ENCODE measurements around the gene UXS1. TPM values are rescaled to one million over a fixed set of nuclear protein-coding genes. Genes with fewer than 3 reads are reported as not detected.

UXS1 gene
- total RNA-seq, 1 donor from 2014 or later = 35.6 TPM

DNA sequence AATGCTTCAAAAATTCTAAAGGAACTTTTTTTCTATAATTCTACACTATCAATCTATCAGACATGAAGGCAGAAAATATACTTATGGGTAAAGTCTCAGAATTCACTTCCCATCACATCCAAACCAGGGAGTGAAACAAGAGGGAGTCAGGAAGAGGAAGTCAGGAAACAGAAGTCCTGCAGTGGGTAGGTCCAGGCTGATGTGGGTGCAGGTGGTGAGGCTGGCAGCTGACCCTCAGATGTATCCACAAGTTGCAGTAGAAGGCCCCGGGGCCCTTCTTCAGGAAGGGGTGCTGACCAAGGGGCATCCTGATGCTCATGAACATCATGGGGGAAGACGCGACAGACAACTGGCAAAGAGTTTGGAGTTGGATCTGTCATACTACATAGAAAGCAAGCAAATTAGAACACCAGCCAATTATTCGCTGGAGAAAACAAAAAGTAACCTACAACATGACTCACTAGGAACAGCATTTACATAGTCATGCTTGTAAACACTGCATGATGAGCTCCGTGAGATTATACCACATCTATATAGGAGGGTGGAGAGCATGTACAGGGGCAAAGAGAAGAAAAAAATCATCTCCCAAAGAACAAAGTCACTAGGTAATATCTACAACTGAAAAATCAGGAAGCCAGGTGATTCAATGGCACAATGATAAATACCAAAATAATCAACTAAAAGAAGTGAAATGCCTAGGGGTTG is 4.2 kb downstream of the UXS1 start:
- DNase-seq (ENCODE audit: low read depth, low spot score) = no peak

DNA sequence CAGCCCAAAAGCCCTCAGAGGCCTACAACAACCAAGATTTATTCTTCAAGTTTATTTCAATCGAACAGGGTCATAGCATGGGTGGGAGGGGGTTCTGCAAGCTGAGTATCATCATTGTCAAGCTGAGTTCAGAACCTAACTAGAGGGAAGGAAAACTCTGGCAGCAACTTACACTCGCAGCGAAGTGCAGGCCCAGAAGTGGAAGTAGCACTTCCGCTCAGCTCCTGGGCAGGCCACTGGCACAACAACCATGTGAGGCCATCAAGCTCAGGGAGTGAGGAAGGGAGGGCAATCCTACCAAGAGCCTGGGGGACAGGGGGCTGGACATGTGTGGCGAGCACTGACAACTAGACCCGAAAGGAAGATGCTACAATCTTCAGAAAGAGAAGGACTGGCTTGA is 4.8 kb downstream of the UXS1 start:
- no peak for DNase-seq (ENCODE audit: low read depth, low spot score)

DNA sequence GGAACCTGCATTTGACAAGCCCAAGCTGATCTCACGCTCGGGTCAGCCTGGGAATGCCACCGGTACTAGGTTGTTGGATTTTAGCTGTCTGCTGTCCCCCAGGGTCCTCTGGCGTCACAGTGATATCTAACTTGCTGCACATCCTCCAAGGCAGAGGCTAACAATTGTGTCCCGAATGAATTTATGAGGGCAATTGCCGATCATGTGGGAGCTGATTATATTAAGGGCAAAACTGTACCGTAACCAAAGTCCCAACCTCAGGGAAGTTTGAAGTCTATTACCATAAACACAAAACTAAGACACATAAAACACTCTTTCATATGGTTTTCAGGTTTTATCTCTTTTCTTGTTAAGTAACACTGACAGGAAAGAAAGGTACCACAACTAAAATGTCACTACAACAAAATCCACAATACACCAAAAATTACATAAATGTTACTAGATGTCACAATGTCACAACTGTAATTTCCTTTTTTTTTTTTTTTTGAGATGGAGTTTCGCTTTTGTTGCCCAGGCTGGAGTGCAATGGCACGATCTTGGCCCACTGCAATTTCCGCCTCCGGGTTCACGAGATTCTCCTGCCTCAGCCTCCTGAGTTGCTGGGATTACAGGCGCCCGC is 6.7 kb downstream of the UXS1 start:
- no peak for DNase-seq (ENCODE audit: low read depth, low spot score)

DNA sequence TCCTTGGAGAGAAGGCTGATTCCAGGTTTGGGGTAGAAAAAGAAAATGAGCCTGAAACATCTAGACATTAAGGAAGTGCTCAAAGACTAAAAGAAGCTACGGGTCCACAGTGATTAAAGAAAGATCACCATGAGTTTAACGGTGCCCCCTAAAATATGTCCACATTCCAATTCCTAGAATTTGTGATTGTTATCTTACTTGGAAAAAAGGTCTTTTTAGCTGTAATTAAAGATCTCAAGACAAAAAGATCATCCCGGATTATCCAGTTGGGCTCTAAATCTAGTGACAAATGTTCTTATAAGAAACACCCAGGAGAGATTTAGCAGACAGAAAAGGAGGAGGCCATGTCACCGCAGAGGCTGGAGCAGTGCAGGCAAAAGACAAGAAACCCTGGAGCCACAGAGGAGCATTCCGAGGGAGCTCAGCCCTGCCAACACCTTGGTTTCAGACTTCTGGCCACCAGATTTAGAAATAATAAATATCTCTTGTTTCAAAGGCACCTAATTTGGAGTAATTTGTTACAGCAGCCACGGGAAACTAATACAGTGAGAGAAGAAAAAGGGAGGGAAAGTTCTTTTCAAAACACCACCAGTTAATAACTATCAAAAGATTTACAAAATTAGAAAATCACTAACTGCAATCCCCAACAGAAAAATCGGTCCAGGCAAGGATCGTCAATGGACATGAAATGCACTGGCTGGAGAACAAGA is 8.5 kb downstream of the UXS1 start:
- no peak for DNase-seq (ENCODE audit: low read depth, low spot score)

DNA sequence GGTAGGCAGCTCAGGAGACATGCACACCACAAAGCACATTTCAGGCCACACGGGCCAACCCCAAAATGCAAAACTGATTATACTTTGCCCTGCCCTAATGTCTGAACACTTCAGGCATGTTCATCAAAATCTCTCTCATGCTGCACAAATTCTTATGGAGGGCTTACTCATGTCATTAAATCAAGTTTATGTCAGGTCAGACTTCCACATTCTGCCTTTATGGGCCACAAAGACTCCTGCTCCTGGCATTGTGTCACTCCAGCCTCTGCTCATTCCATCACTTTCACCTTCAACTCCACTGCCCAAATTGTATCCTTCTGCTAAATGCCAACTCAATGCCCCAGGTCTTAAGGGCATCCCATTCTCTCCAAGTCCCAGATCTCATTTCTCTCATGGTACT is 9.2 kb downstream of the UXS1 start:
- no peak for DNase-seq (ENCODE audit: low read depth, low spot score)

DNA sequence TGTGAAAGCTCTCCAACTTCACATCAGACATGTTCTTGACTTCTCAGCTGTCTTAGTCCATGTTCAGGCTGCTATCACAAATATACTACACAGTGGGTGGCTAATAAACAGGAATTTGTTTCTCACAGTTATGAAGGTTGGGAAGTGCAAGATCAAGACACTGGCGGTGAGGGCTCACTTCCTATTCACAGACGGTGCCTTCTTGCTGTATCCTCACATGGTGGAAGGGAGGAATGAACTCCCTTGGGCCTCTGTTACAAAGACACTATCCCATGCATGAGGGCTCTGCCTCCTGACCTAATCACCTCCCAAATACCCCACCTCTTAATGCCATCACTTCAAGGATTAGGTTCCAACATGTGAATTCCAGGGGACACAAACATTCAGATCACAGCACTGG is 9.7 kb downstream of the UXS1 start:
- no peak for DNase-seq (ENCODE audit: low read depth, low spot score)

DNA sequence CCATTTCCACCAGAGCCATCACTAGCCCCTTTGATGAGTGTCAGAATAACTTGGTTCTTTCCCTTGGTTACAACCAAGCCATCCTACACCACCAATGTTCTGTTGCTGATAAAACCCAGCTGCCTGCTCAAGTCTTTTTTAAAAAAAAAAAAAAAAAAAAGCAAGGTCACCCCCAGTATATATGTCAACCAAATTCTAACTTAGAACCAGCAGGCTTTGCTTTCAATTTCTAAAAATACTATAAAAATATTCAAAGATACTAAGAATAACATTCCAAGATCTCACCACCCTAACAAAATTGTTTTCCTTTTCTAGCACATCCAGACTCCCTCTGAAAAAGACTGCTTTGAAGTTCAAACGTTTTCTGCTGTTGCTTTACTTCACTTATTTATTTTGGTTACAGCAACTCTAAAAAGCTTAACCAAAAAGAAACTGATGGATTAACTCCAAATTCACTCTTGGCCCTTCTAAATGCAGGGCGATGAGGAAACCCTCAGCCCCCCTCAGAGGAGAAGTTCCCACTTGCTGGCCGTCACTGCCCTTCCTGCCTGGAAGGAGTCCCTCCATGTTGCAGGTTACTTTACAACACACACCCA is 10.9 kb downstream of the UXS1 start:
- no peak for DNase-seq (ENCODE audit: low read depth, low spot score)

DNA sequence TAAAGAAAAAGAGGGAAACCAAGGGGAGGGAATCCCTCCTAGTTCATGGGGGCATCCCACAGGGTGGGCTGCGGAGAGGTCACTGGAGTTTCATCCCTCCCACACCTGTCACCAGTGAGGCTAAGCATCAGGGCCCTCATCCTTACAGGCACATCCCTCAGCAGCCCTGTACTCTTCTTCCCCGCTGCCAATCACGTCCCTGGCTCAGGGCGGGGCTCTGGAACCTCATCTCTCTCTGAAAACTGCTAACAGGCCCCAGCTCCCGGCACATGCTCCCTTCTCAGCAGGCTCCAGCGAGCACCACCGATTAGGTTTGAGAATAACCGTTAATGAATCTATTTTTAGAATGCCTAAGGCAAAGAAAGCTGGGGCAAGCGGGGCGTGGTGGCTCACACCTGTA is 13.0 kb downstream of the UXS1 start:
- no peak for DNase-seq (ENCODE audit: low read depth, low spot score)

DNA sequence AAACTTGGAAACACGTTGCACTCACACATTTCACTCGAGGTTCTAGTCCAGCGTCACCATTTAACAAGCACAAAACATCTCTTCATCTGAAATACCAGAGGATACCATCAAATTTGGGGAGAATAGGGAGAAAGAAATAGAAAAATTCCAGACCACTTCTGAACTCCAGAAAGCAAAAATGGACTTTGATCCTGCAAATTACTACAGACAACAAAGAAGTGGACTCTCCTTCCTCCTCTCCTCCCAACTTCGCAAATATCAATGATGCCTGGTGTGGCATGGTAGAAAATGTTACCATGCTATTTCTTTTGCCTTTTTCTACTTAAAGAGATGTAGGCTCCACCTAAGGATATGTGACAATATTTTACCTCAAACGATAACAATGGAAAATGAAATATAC is 13.5 kb downstream of the UXS1 start:
- no peak for DNase-seq (ENCODE audit: low read depth, low spot score)

DNA sequence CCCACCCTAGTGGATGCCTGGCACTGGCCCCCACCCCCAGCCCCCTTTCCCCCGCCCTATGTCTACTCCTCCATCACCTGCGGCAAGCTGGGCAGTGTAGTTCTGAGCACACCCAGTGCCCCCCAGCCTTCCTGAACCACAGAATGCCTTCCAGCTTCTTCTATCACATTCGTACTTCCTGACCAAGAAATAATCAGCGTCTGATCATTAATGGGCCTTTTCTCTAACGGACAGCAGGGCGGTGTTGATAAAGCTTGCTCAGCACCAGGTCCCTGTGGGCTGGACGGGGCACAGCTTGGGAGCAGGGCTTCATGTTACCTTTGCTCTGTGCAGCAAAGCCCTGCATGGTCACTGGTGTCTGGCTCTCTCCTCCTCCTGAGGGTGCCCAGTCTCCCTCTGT is 15.4 kb downstream of the UXS1 start:
- DNase-seq (ENCODE audit: low read depth, low spot score) = no peak

DNA sequence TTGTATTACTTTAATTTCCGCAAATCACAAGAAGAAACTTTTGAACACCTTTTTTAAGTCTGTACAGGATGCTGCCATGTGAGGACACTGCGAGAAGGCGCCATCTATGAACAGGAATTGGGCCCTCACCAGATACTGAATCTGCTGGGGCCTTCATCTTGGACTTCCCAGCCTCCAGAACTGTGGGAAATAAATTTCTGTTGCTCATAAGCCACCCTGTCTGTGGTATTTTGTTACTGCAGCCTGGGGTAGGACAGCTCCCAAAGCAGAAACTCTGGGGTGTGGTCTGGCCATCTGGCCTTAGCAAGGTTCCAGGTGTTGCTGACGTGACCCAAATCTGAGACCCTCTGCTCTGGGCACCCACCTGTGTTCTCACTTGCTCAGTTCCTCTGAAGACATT is 16.5 kb downstream of the UXS1 start:
- no peak for DNase-seq (ENCODE audit: low read depth, low spot score)

DNA sequence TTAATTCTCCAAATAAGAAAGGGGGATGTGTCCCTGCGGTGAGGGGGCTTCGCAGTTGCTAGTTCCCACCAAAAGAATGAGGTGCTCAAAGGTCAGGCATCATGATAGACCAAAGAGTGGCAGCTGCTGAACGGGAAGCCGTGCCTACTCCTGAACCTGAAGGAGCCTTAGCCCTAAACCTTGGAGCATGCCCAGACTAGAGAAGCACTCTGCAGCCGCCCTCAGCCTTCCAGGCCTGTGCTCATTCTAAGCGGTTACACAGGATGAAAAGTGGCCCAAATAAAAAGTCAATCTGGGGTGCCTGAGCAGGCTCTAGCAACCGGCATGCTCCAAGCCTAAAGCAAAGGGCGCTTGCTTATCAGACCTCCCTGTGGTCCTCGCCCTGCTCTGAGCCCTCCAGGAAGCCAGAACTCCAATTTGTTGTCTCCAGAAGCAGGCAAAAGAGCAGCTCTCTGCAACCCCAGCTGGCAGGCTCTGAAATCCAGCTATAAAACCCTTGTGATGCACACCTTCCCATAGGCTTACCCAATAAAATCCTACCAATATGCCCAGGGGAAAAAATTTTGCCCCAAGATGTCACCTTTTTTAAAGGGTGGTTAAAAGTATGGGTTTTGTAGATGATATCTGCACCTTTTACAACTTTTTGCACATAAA is 17.5 kb downstream of the UXS1 start:
- DNase-seq (ENCODE audit: low read depth, low spot score) = no peak

DNA sequence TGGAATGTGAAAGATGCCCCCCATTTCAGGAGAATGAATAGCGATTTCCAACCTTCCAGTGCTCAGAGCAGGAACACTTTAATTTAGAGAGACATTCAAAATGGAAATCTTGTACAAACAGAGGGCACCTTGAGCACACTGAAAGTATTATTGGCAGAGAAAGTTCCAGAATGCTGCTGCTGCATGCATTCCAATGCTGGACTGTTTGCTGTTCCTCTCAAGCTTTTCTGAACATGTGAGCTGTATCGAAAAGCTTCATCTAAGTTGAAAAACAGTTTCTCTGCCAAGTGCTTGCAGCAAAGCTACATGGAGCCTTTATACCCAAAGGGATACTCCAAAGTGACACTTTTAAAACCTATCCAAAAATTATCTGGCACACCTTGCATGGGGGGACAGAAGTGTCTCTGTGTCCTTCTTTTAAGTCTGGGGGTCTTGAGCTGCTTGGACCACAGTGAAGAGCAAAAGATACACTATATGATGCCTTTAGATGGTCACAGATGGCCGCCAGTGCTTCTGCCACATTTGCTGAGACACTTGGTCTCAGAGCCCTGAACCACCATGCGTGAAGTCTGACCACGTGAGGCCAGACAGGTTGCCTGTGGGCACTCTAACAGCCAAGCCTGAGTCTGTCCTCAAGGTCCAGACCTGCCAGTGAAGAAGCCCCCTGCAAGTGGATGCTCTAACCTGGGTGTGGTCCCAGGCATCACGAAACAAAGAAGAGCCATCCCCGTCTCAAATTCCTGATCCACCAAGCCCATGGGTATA is 18.8 kb downstream of the UXS1 start:
- no peak for DNase-seq (ENCODE audit: low read depth, low spot score)

DNA sequence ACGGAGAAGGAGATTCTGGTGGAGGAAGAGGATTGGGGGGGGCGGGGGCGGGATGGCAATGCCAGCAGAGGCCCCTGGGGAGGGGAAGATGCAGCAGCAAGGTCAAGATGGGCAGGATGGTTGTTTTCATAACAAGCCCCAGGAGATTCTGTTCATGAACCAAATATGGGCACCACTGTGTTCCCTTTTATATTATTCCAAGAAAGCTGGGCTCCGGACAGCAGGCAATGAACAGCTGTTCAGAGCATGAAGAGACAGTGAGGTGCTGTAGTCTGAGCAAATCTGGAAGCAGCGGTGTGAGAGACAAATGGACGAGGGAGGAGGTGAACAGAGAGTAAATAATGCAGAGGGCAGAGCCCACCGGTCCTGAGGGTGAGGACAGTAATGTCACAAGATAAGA is 20.0 kb downstream of the UXS1 start:
- no peak for DNase-seq (ENCODE audit: low read depth, low spot score)

DNA sequence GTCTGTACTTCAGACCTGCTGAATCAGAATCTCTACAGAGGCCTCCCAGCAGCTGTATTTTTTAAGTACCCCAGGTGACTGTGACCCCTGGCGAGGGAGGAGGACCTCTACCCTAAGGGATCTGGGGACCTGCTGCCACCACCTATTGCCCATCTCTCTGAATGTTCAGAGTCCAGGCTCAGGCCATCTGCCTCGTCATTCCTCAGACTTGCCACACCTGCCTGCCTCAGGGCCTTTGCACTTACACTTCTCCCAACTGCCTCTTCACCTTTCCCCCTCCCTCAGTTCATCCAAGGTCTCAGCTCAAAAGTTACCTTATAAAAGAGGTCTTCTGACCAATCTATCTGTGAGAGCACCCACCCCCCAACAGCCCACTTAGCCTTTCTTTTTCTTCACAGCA is 21.5 kb downstream of the UXS1 start:
- DNase-seq (ENCODE audit: low read depth, low spot score) = no peak

DNA sequence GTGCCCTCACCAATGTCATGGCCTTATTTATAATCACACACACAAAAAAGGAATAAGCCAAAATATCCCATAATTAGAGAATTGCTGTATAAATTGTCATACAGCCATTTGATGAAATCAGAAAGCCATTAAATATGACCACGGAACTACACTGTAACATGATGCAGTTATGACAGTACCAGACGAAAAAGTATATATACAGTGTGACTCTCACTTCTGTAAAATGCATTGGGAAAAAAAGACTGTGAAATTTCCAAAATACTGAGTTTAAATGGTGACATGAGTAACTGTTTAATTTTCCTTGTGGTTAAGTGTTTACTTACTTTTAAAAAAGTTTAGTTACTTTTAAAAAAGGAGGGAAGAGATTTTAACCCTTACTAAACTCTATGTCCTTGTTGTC is 25.4 kb downstream of the UXS1 start:
- no peak for DNase-seq (ENCODE audit: low read depth, low spot score)

DNA sequence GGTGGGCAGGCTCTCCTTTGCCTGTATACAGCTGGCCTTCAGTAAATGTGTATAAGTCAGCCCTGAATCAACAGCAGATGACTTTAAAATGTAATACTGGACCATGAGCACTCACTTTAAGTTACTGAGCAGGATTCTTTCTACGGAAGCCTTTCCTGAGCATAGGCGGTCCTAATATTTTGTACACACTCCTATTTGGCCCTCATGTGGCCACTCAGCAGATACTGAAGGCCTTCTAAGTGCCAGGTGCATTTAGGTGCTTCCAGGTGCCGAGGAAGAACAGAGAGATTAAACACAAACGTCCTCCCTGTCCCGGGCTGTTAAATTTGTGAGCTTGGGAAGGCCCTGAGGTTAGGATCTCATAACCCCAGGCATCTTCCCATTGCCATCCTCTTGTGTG is 27.0 kb downstream of the UXS1 start:
- no peak for DNase-seq (ENCODE audit: low read depth, low spot score)

DNA sequence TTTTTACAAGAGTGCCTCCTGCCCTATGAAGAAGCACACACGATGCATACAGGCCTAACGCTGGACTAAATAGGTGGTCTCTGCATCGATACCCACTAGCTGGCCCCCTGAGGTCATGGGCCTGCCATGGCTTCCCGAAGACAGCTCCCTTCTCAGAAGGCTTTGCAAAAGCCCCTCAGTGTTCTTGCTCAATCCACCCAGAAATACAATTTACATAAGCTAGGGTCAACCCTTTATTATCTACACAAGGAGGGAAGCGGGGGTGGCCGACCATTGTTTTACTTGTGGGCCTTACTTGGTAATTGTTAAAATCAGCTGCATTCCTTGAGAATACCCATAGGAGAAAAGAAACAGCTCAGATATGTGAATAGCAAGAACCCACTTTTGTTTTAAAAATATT is 28.5 kb downstream of the UXS1 start:
- DNase-seq (ENCODE audit: low read depth, low spot score) = no peak

DNA sequence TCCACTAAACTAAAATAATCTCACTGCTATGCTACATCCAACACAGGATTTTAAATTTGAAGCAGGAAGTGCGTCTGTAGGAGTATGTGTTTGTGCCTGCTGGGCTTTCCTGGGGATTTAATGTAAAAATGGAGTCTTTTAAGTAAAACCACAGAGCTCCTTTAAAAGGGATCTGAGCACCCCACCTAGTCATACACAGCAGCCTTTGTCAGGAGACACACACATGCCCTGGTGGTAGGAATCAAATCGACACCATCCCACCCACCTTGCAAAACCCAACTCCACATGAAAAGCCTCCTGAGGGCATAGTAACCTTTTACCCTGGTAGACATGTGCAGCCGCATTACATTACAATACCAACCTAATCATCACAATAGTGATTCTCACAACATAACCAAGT is 29.1 kb downstream of the UXS1 start:
- DNase-seq (ENCODE audit: low read depth, low spot score) = no peak

DNA sequence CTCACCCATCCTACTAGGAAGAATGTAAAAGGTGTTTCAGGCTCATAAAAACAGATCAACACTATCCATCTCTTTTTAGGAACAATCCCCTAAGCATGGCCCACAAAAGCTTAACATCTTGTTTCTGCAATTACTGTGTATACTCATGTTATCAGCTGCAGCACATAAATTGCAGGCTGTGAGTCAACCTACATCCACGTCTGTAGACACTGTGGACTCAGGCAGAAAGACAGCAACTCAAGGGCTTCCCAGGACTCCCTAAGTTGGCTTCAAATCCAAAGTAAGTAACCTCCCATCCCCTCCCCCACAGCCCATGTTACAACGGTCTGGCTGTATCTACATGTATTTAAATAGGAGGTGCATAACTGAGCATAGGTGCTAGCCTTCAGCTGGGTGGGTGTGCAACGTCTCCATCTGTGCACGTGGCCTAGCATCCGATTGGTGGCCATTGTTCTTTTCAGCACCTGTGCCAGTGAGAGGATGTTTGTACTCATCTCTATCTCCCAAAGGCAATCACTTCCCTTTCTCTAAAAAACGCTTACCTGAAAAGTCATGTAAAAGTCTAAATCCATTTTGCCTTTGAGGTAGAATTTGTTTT is 30.1 kb downstream of the UXS1 start:
- DNase-seq (ENCODE audit: low read depth, low spot score) = no peak

All from pulmonary artery endothelial cell (primary cell).